GM21717 (cell line): Measurements from ENCODE around the gene GRIK1.

ENCODE experiments used
- ATAC-seq: cut with Tn5 transposase; IDR thresholded peaks from one replicate; pipeline ENCODE4 v1.9.1; 2021; ENCODE audit warnings: mild to moderate bottlenecking, moderate library complexity; ENCODE audit not compliant: unreplicated experiment

The GRIK1 gene

GRCh38 chr21:29499229-29499628, 440.6 kb downstream of the GRIK1 start:
- no peak for ATAC-seq

DNA sequence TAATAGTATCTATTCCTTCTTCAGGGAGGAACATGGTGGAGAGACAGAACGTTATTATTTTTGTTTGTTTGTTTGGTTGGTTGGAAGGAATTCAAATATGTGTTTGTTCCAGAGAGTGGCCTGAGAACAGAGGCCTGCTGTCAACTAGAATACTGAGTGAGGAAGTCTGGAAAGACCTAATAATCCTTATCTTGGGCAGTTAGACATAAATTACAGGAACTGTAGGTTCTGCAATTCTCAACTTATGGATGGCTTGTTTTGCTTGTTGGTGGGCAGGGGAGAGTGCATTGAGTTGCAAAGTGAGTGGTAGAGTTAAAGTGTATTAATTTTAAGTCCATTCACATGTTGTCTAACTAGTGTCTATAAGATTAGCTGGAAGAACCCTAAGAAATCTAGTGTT, 443.5 kb downstream of the GRIK1 start:
- no peak for ATAC-seq

- no peak for ATAC-seq
Measured at GRCh38 chr21:29490016-29490415, 449.8 kb downstream of the GRIK1 start.

DNA sequence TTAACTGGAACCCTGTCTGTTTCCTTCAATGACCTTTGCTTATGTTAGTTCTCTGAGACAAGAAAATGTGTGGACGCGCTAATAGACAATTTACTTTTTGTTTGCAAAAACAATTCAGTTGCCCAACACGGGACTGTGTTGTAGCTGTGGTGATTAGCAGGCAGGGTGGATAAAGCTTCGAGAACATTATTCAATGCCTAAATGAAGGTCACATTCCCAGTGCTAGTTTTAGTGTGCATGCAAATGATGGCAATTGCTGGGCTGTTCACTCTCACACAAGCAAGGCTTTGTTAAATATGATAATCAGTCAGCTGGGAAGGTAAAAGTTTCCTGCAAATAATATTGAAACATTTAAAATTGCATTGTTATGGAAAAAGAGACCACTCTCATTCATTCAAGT, 452.6 kb downstream of the GRIK1 start:
- no peak for ATAC-seq
